WTC11 (cell line): Measurements from ENCODE around the gene FGF21. TPM values are rescaled to one million over a fixed set of nuclear protein-coding genes. Genes with fewer than 3 reads are reported as not detected.

ENCODE experiments used
- ATAC-seq: fragments of 200-7000 bp; cut with Tn5 transposase; 2 replicates; pipeline ENCODE4 v1.10.0; 2021; ENCODE audit warnings: mild to moderate bottlenecking, moderate library complexity
- CTCF ChIA-PET: fragments of 300-600 bp; sonication (Branson Sonifier 250); formaldehyde crosslinking; loops from one replicate; lab custom pipeline; 2021; ENCODE audit warnings: antibody characterized with exemption; lab: Charles Lee
- POLR2A ChIA-PET: fragments of 350-600 bp; sonication (Branson Sonifier 250); formaldehyde crosslinking; loops from one replicate; lab custom pipeline; 2021; ENCODE audit warnings: antibody characterized with exemption; lab: Charles Lee
- DNase-seq: peaks from one replicate; pipeline ENCODE4 v3.0.0; 2021; ENCODE audit warnings: low spot score
- H3K27ac Mint-ChIP-seq: 2 replicates; pipeline ENCODE4 v1.8.0; 2021; ENCODE audit warnings: mixed read lengths
- H3K27me3 Mint-ChIP-seq: 2 replicates; pipeline ENCODE4 v1.8.0; 2021; ENCODE audit warnings: low read depth, mild to moderate bottlenecking, moderate library complexity, mixed read lengths
- H3K36me3 Mint-ChIP-seq: 2 replicates; pipeline ENCODE4 v1.8.0; 2021; ENCODE audit warnings: mixed read lengths
- H3K4me1 Mint-ChIP-seq: 2 replicates; pipeline ENCODE4 v1.8.0; 2022; ENCODE audit warnings: mixed read lengths
- H3K4me3 Mint-ChIP-seq: 2 replicates; pipeline ENCODE4 v1.8.0; 2021; ENCODE audit warnings: mild to moderate bottlenecking, moderate library complexity, mixed read lengths
- H3K9me3 Mint-ChIP-seq: 2 replicates; pipeline ENCODE4 v1.8.0; 2021; ENCODE audit warnings: mixed read lengths
- ARID4B ChIP-seq: sonication (generic); formaldehyde crosslinking; IDR thresholded peaks from 2 replicates; pipeline ENCODE4 v1.8.0; 2023; ENCODE audit warnings: missing genetic modification reagents, mild to moderate bottlenecking, borderline replicate concordance
- ATF3 ChIP-seq: sonication (generic); formaldehyde crosslinking; conservative IDR thresholded peaks from 2 replicates; pipeline ENCODE4 v1.8.1; 2022; ENCODE audit warnings: mild to moderate bottlenecking, missing genetic modification reagents
- E2F1 ChIP-seq: sonication (generic); formaldehyde crosslinking; IDR thresholded peaks from 2 replicates; pipeline ENCODE4 v1.8.0; 2022; ENCODE audit warnings: mild to moderate bottlenecking, missing genetic modification reagents
- E2F4 ChIP-seq: sonication (generic); formaldehyde crosslinking; IDR thresholded peaks from 2 replicates; pipeline ENCODE4 v1.8.1; 2022; ENCODE audit warnings: low read depth, mild to moderate bottlenecking, moderate library complexity, missing genetic modification reagents, borderline replicate concordance
- FOXK1 ChIP-seq: sonication (generic); formaldehyde crosslinking; IDR thresholded peaks from 2 replicates; pipeline ENCODE4 v1.8.0; 2022; ENCODE audit warnings: mild to moderate bottlenecking, moderate library complexity, missing genetic modification reagents
- FOXP1 ChIP-seq: sonication (generic); formaldehyde crosslinking; IDR thresholded peaks from 2 replicates; pipeline ENCODE4 v1.8.0; 2022; ENCODE audit warnings: missing genetic modification reagents, mild to moderate bottlenecking, moderate library complexity, borderline replicate concordance
- GABPB1 ChIP-seq: sonication (generic); formaldehyde crosslinking; IDR thresholded peaks from 2 replicates; pipeline ENCODE4 v1.8.1; 2023; ENCODE audit warnings: mild to moderate bottlenecking, missing genetic modification reagents
- HMGA2 ChIP-seq: fragments of 250-450 bp; sonication (Bioruptor Pico); IDR thresholded peaks from 2 replicates; pipeline ENCODE4 v1.4.0; 2021; ENCODE audit warnings: mild to moderate bottlenecking, moderate library complexity
- HMGXB4 ChIP-seq: sonication (generic); formaldehyde crosslinking; IDR thresholded peaks from 2 replicates; pipeline ENCODE4 v1.8.1; 2023; ENCODE audit warnings: mild to moderate bottlenecking, moderate library complexity, missing genetic modification reagents
- NFYB ChIP-seq: sonication (generic); formaldehyde crosslinking; conservative IDR thresholded peaks from 2 replicates; pipeline ENCODE4 v1.8.0; 2022; ENCODE audit warnings: low read depth, missing genetic modification reagents
- NR2C2 ChIP-seq: sonication (generic); formaldehyde crosslinking; IDR thresholded peaks from 2 replicates; pipeline ENCODE4 v1.8.0; 2022; ENCODE audit warnings: mild to moderate bottlenecking, missing genetic modification reagents
- PRRX2 ChIP-seq: fragments of 250-450 bp; sonication (Bioruptor Pico); IDR thresholded peaks from 2 replicates; pipeline ENCODE4 v1.8.0; 2021; ENCODE audit warnings: mild to moderate bottlenecking
- RORB ChIP-seq: fragments of 250-450 bp; sonication (Bioruptor Pico); IDR thresholded peaks from 2 replicates; pipeline ENCODE4 v1.9.0; 2021; ENCODE audit warnings: mild to moderate bottlenecking
- SOX15 ChIP-seq: fragments of 250-450 bp; sonication (Bioruptor Pico); IDR thresholded peaks from 2 replicates; pipeline ENCODE4 v1.9.0; 2021; ENCODE audit warnings: mild to moderate bottlenecking
- STAT6 ChIP-seq: sonication (generic); formaldehyde crosslinking; conservative IDR thresholded peaks from 2 replicates; pipeline ENCODE4 v1.8.1; 2023; ENCODE audit warnings: mild to moderate bottlenecking, low read depth, missing genetic modification reagents, moderate library complexity
- ZNF396 ChIP-seq: fragments of 250-450 bp; sonication (Bioruptor Pico); IDR thresholded peaks from 2 replicates; pipeline ENCODE4 v1.8.0; 2021; ENCODE audit warnings: mild to moderate bottlenecking, moderate library complexity, borderline replicate concordance
- ZNF416 ChIP-seq: fragments of 250-450 bp; sonication (Bioruptor Pico); IDR thresholded peaks from 2 replicates; pipeline ENCODE4 v1.9.0; 2021; ENCODE audit warnings: mild to moderate bottlenecking, inconsistent platforms
- ZNF671 ChIP-seq: fragments of 250-450 bp; sonication (Bioruptor Pico); IDR thresholded peaks from 2 replicates; pipeline ENCODE4 v1.8.0; 2021; ENCODE audit warnings: mild to moderate bottlenecking
- total RNA-seq: library from RNA; stranded (reverse); gene quantifications from 3 replicates; pipeline ENCODE4 v1.2.3, GENCODE V29; 2021

The FGF21 gene
- total RNA-seq, 1 experiment from 2014 or later = 0.26 TPM

- TF ChIP-seq E2F4 (CRISPR knock-in tag) (no peak), PRRX2 (CRISPR knock-in tag) (no peak), ATF3 (no peak), ARID4B (CRISPR knock-in tag) (no peak), NR2C2 (CRISPR knock-in tag) (no peak), HMGXB4 (no peak), FOXK1 (no peak)
These were observed 47.3 kb downstream of the FGF21 start (continued) for GRCh38 chr19:48802623-48803022.

GRCh38 chr19:48804496-48804895, 49.2 kb downstream of the FGF21 start:
- TF ChIP-seq SOX15 (CRISPR knock-in tag) (no peak), STAT6 (CRISPR knock-in tag) (no peak), ZNF396 (no peak), ATF3 (no peak), HMGA2 (CRISPR knock-in tag) (no peak), RORB (CRISPR knock-in tag) (no peak)
- Mint-ChIP-seq H3K9me3 (no peaks in the 10 kb centered on the region), H3K27ac (no peak overlapping the region), H3K36me3 (no peaks in the 10 kb centered on the region), H3K4me3 (no peak overlapping the region), H3K27me3 (peaks cover 6% of the 10 kb centered on the region), H3K4me1 (peaks cover 25% of the 10 kb centered on the region)
- ChIA-PET CTCF (interaction anchor here (1.0 to 1.9 kb wide), 2 partner anchors 9 kb away, joined by 3 to 6 read pairs; no protein-coding TSS in a partner anchor), POLR2A (no interaction called here)
- DNase-seq (no peak), ATAC-seq (no peak)

DNA sequence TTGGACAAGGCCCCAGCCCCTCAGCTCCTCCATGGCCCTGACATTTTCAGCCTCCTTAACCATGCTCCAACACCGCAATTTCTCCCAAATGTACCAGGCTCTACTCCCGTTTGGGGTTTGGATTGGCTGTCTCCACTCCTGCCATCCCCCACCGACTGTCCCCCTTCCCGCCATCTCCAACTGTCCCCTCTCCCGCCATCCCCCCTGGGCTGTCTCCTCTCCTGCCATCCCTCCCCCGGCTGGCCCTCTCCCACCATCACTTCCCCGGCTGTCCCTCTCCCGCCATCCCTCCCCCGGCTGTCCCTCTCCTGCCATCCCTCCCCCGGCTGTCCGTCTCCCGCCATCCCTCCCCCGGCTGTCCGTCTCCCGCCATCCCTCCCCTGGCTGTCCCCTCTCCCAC, 50.1 kb downstream of the FGF21 start:
- Mint-ChIP-seq H3K4me3 (no peak overlapping the region), H3K27ac (no peak overlapping the region), H3K36me3 (no peaks in the 10 kb centered on the region), H3K9me3 (no peaks in the 10 kb centered on the region), H3K27me3 (peaks cover 14% of the 10 kb centered on the region), H3K4me1 (peaks cover 32% of the 10 kb centered on the region)
- CTCF ChIA-PET = interaction anchor here (0.6 to 3.8 kb wide), 3 partner anchors 10 to 21 kb away, joined by 3 to 30 read pairs (median 5); no protein-coding TSS in a partner anchor
- ATAC-seq = no peak
- no peak for DNase-seq
- POLR2A ChIA-PET = no interaction called here
- no peak for TF ChIP-seq E2F1 (CRISPR knock-in tag)
- TF ChIP-seq NFYB (CRISPR knock-in tag) = no peak
- no peak for TF ChIP-seq SOX15 (CRISPR knock-in tag)
- TF ChIP-seq HMGXB4 = no peak
- TF ChIP-seq FOXP1 (CRISPR knock-in tag) = no peak
- no peak for TF ChIP-seq ZNF416 (CRISPR knock-in tag)
- no peak for TF ChIP-seq GABPB1 (CRISPR knock-in tag)
- TF ChIP-seq ZNF671 = no peak
